SK-N-SH treated with all-trans-retinoic acid at 6 μM for 48 hours (cell line): ENCODE data around the gene AKAP1.

Source experiments
- ATAC-seq: fragments of 200-7000 bp; cut with Tn5 transposase; 3 replicates; pipeline ENCODE4 v1.9.1; 2020; ENCODE audit warnings: mild to moderate bottlenecking, moderate library complexity
- BACH2 ChIP-seq: fragments of 250-450 bp; sonication (Bioruptor Pico); IDR thresholded peaks from 2 replicates; pipeline ENCODE4 v1.9.0; 2021; ENCODE audit warnings: mild to moderate bottlenecking, borderline replicate concordance
- CREB5 ChIP-seq: fragments of 250-450 bp; sonication (Bioruptor Pico); IDR thresholded peaks from 2 replicates; pipeline ENCODE4 v1.5.1; 2020; ENCODE audit warnings: low read depth, mild to moderate bottlenecking, moderate library complexity
- CSDC2 ChIP-seq: fragments of 250-450 bp; sonication (Bioruptor Pico); IDR thresholded peaks from 2 replicates; pipeline ENCODE4 v1.5.0; 2020; ENCODE audit warnings: mild to moderate bottlenecking, moderate library complexity
- CSRNP3 ChIP-seq: fragments of 250-450 bp; sonication (Bioruptor Pico); IDR thresholded peaks from 2 replicates; pipeline ENCODE4 v1.5.1; 2021; ENCODE audit warnings: mild to moderate bottlenecking, moderate library complexity
- ESRRG ChIP-seq: fragments of 250-450 bp; sonication (Bioruptor Pico); IDR thresholded peaks from 2 replicates; pipeline ENCODE4 v1.6.1; 2021; ENCODE audit warnings: mild to moderate bottlenecking
- GLIS3 ChIP-seq: fragments of 250-450 bp; sonication (Bioruptor Pico); IDR thresholded peaks from 2 replicates; pipeline ENCODE4 v1.5.0; 2020; ENCODE audit warnings: mild to moderate bottlenecking, moderate library complexity
- OSR1 ChIP-seq: fragments of 250-450 bp; sonication (Bioruptor Pico); IDR thresholded peaks from 2 replicates; pipeline ENCODE4 v1.8.0; 2022; ENCODE audit warnings: moderate library complexity, mild to moderate bottlenecking, inconsistent platforms
- POU6F1 ChIP-seq: fragments of 250-450 bp; sonication (Bioruptor Pico); IDR thresholded peaks from 2 replicates; pipeline ENCODE4 v1.8.0; 2021; ENCODE audit warnings: low read depth, mild to moderate bottlenecking, moderate library complexity, borderline replicate concordance
- PPARA ChIP-seq: fragments of 250-450 bp; sonication (Bioruptor Pico); IDR thresholded peaks from 2 replicates; pipeline ENCODE4 v1.5.0; 2020; ENCODE audit warnings: mild to moderate bottlenecking, borderline replicate concordance
- RARB ChIP-seq: fragments of 250-450 bp; sonication (Bioruptor Pico); IDR thresholded peaks from 2 replicates; pipeline ENCODE4 v1.8.0; 2021; ENCODE audit warnings: mild to moderate bottlenecking, moderate library complexity
- SNAI2 ChIP-seq: fragments of 250-450 bp; sonication (Bioruptor Pico); IDR thresholded peaks from 2 replicates; pipeline ENCODE4 v1.5.0; 2020; ENCODE audit warnings: mild to moderate bottlenecking, moderate library complexity
- TCF4 ChIP-seq: fragments of 250-450 bp; sonication (Bioruptor Pico); IDR thresholded peaks from 2 replicates; pipeline ENCODE4 v1.8.0; 2021; ENCODE audit warnings: mild to moderate bottlenecking, moderate library complexity, borderline replicate concordance
- TOX ChIP-seq: fragments of 250-450 bp; sonication (Bioruptor Pico); IDR thresholded peaks from 2 replicates; pipeline ENCODE4 v1.8.0; 2021; ENCODE audit warnings: mild to moderate bottlenecking, moderate library complexity, borderline replicate concordance
- TSHZ2 ChIP-seq: fragments of 250-450 bp; sonication (Bioruptor Pico); IDR thresholded peaks from 2 replicates; pipeline ENCODE4 v1.5.0; 2020; ENCODE audit warnings: mild to moderate bottlenecking, moderate library complexity
- ZC3H10 ChIP-seq: fragments of 250-450 bp; sonication (Bioruptor Pico); IDR thresholded peaks from 2 replicates; pipeline ENCODE4 v1.5.1; 2021; ENCODE audit warnings: mild to moderate bottlenecking, moderate library complexity
- ZFP3 ChIP-seq: fragments of 250-450 bp; sonication (Bioruptor Pico); IDR thresholded peaks from 2 replicates; pipeline ENCODE4 v1.5.0; 2020; ENCODE audit warnings: mild to moderate bottlenecking, moderate library complexity
- ZFP30 ChIP-seq: fragments of 450-650 bp; formaldehyde crosslinking; IDR thresholded peaks from 2 replicates; pipeline ENCODE4 v1.5.0; 2022; ENCODE audit warnings: mild to moderate bottlenecking, moderate library complexity
- ZNF565 ChIP-seq: fragments of 450-650 bp; formaldehyde crosslinking; conservative IDR thresholded peaks from 2 replicates; pipeline ENCODE4 v1.5.0; 2020; ENCODE audit warnings: low read depth, mild to moderate bottlenecking, moderate library complexity
- ZNF70 ChIP-seq: fragments of 450-650 bp; formaldehyde crosslinking; IDR thresholded peaks from 2 replicates; pipeline ENCODE4 v1.5.0; 2020; ENCODE audit warnings: mild to moderate bottlenecking, moderate library complexity
- ZNF8 ChIP-seq: fragments of 450-650 bp; formaldehyde crosslinking; IDR thresholded peaks from 2 replicates; pipeline ENCODE4 v1.5.0; 2020; ENCODE audit warnings: mild to moderate bottlenecking, moderate library complexity
- TF ChIP-seq, protein P1 (sequence below): fragments of 250-450 bp; sonication (Bioruptor Pico); IDR thresholded peaks from 2 replicates; pipeline ENCODE4 v1.8.0; 2020; ENCODE audit warnings: mild to moderate bottlenecking, moderate library complexity, borderline replicate concordance

The AKAP1 gene

DNA sequence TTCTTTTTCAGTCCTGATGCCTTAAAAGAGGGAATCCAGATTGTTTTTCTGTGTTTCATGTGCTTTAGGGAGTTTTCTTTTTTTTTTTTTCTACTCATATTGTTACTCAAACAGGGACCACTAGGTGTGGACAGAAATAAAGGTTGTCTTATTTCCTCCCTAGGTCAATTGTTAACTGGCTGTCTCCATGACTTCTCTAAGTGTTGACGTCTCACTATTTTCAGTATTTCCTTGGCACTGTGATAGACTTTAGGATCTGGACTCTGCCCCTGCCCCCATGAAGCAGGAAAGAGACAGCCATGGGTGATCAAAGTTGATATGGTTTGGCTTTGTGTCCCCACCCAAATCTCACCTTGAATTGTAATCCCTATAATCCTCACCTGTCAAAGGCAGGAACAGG, 73.7 kb downstream of the AKAP1 start:
- ATAC-seq, result no peak
- no peak for TF ChIP-seq CSDC2
- TF ChIP-seq TCF4 (CRISPR knock-in tag), result no peak
- no peak for TF ChIP-seq CSRNP3 (CRISPR knock-in tag)
- TF ChIP-seq BACH2 (CRISPR knock-in tag), result no peak
- TF ChIP-seq ZNF70 (CRISPR knock-in tag), result no peak
- no peak for TF ChIP-seq ZFP30
- TF ChIP-seq OSR1 (CRISPR knock-in tag), result no peak
- TF ChIP-seq ZC3H10 (CRISPR knock-in tag), result no peak
- no peak for TF ChIP-seq ZNF8 (CRISPR knock-in tag)

- no peak for ATAC-seq
These were observed 75.6 kb downstream of the AKAP1 start for GRCh38 chr17:57160624-57161023.

GRCh38 chr17:57164814-57165213, 79.8 kb downstream of the AKAP1 start:
- TF ChIP-seq OSR1 (CRISPR knock-in tag) (no peak), ZNF70 (CRISPR knock-in tag) (no peak), ESRRG (no peak), ZFP30 (no peak), ZNF8 (CRISPR knock-in tag) (no peak), ZC3H10 (CRISPR knock-in tag) (no peak), POU6F1 (CRISPR knock-in tag) (no peak), PPARA (no peak), RARB (no peak), SNAI2 (CRISPR knock-in tag) (no peak), GLIS3 (no peak), ZNF565 (no peak), CREB5 (CRISPR knock-in tag) (no peak), TCF4 (CRISPR knock-in tag) (no peak), ZFP3 (CRISPR knock-in tag) (no peak), TOX (CRISPR knock-in tag) (no peak), TSHZ2 (CRISPR knock-in tag) (no peak)
- TF ChIP-seq, protein P1, sequence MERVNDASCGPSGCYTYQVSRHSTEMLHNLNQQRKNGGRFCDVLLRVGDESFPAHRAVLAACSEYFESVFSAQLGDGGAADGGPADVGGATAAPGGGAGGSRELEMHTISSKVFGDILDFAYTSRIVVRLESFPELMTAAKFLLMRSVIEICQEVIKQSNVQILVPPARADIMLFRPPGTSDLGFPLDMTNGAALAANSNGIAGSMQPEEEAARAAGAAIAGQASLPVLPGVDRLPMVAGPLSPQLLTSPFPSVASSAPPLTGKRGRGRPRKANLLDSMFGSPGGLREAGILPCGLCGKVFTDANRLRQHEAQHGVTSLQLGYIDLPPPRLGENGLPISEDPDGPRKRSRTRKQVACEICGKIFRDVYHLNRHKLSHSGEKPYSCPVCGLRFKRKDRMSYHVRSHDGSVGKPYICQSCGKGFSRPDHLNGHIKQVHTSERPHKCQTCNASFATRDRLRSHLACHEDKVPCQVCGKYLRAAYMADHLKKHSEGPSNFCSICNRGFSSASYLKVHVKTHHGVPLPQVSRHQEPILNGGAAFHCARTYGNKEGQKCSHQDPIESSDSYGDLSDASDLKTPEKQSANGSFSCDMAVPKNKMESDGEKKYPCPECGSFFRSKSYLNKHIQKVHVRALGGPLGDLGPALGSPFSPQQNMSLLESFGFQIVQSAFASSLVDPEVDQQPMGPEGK (CRISPR knock-in tag), result no peak
- no peak for ATAC-seq

More at GRCh38 chr17:57160624-57161023, 75.6 kb downstream of the AKAP1 start:
- no peak for TF ChIP-seq TOX (CRISPR knock-in tag)
- TF ChIP-seq CREB5 (CRISPR knock-in tag), result no peak
